A673 (cell line): Measurements from ENCODE around the gene DNAJC27. TPM values are rescaled to one million over a fixed set of nuclear protein-coding genes. Genes with fewer than 3 reads are reported as not detected.

Source experiments
- BruUV-seq: library from RNA; stranded (reverse); fragments of 400-500 nt; replicated peaks from 2 replicates; lab custom pipeline; 2021; lab: Mats Ljungman, UMichigan
- CTCF ChIA-PET: fragments of 300-600 bp; sonication (Branson Sonifier 250); formaldehyde crosslinking; loops from one replicate; lab custom pipeline; 2022; ENCODE audit warnings: antibody characterized with exemption; lab: Charles Lee
- POLR2A ChIA-PET: fragments of 300-600 bp; sonication (Branson Sonifier 250); formaldehyde crosslinking; loops from one replicate; lab custom pipeline; 2022; ENCODE audit warnings: antibody characterized with exemption; ENCODE audit not compliant: low non-redundant PET; lab: Charles Lee
- DNase-seq: peaks from one replicate; pipeline ENCODE4 v3.0.0-alpha.2; 2015; ENCODE audit warnings: low spot score
- H3K27ac ChIP-seq: fragments of 200-600 bp; sonication (generic); 2 replicates; pipeline ENCODE4 v1.5.1; 2016; ENCODE audit warnings: mixed run types, low read depth, mild to moderate bottlenecking, mixed read lengths, antibody characterized with exemption, low read length; ENCODE audit not compliant: poor library complexity, severe bottlenecking
- H3K27me3 ChIP-seq: fragments of 200-600 bp; sonication (generic); replicated peaks from 2 replicates; pipeline ENCODE4 v1.6.1; 2017; ENCODE audit warnings: mixed run types, low read depth, mild to moderate bottlenecking, mixed read lengths, antibody characterized with exemption, low read length; ENCODE audit not compliant: insufficient read depth, poor library complexity
- H3K36me3 ChIP-seq: fragments of 200-600 bp; sonication (generic); 2 replicates; pipeline ENCODE4 v1.6.1; 2016; ENCODE audit warnings: mixed run types, mild to moderate bottlenecking, mixed read lengths, antibody characterized with exemption, low read length; ENCODE audit not compliant: insufficient read depth, poor library complexity, severe bottlenecking
- H3K4me1 ChIP-seq: fragments of 200-600 bp; sonication (generic); 2 replicates; pipeline ENCODE4 v1.6.1; 2017; ENCODE audit warnings: mixed run types, mild to moderate bottlenecking, mixed read lengths, antibody characterized with exemption, low read length; ENCODE audit not compliant: insufficient read depth, poor library complexity, severe bottlenecking
- H3K4me3 ChIP-seq: fragments of 200-600 bp; sonication (generic); 2 replicates; pipeline ENCODE4 v1.5.1; 2016; ENCODE audit warnings: low read depth, mixed run types, mild to moderate bottlenecking, mixed read lengths, low read length; ENCODE audit not compliant: poor library complexity, severe bottlenecking
- H3K9me3 ChIP-seq: fragments of 200-600 bp; sonication (generic); 2 replicates; pipeline ENCODE4 v1.6.1; 2016; ENCODE audit warnings: mixed run types, low read depth, mild to moderate bottlenecking, mixed read lengths, antibody characterized with exemption, low read length; ENCODE audit not compliant: poor library complexity, severe bottlenecking
- EZH2 ChIP-seq: fragments of 200-600 bp; sonication (generic); IDR thresholded peaks from 2 replicates; pipeline ENCODE4 v1.6.1; 2017; ENCODE audit warnings: borderline replicate concordance, low read depth, mild to moderate bottlenecking, mixed read lengths, antibody characterized with exemption, low read length; ENCODE audit not compliant: poor library complexity, severe bottlenecking
- intact Hi-C: fragments of 100-400 bp; cut with micrococcal nuclease; formaldehyde crosslinking; loops from one replicate; pipeline ENCODE4 v1.10.0; 2022; ENCODE audit not compliant: unreplicated experiment
- total RNA-seq: library from RNA; stranded (reverse); gene quantifications from 2 replicates; pipeline ENCODE4 v1.2.3, GENCODE V29; 2021
- TF ChIP-seq, protein P1 (sequence below): fragments of 300-800, 200-600 bp; sonication (generic); conservative IDR thresholded peaks from 2 replicates; pipeline ENCODE4 v1.5.1; 2017; ENCODE audit warnings: low read depth, mild to moderate bottlenecking, antibody characterized with exemption, low read length, moderate library complexity, mixed read lengths

Gene DNAJC27
- total RNA-seq, 1 experiment from 2014 or later: 4.4 TPM

- CTCF ChIA-PET: interaction anchor here (0.6 kb wide), 1 partner anchor 149 kb away, joined by 5 read pairs; no protein-coding TSS in a partner anchor
- no TSS peak for BruUV-seq
- POLR2A ChIA-PET: no interaction called here
Measured at GRCh38 chr2:24948506-24948905, 23.2 kb downstream of the DNAJC27 start.

DNA sequence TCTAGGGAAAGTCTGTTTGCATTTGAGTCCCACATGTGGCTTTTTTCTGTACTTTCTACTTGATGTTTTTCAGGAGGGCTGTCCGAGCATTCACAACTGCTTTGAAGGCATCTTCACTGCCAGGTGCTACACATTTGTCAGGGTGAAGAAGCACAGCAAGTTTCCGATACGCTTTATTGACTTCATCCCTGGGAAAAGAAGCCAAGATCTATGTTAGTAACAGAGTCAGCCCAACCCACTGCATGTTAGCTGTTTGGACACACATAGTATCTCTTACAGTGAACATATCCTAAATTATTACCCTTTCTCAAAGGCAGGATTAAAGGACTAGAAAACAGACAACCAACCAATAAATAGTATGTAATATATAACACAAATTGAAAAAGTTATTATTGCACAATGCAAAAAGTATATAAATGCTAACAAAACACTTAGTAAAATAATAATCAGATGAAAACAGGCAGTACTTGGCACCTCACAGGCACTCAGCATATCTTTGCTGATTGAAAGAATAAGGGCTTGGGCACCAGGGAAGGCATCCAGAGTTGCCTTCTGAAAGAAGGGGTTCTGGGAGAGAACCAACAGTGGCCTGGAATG lies 24.1 kb downstream of the DNAJC27 start:
- DNase-seq: no peak
- Histone ChIP-seq H3K27me3 (no peaks in the 10 kb centered on the region), H3K36me3 (peaks cover 7% of the 10 kb centered on the region), H3K9me3 (no peaks in the 10 kb centered on the region), H3K27ac (no peak overlapping the region), H3K4me3 (no peak overlapping the region), H3K4me1 (no peaks in the 10 kb centered on the region)
- TF ChIP-seq, protein P1, sequence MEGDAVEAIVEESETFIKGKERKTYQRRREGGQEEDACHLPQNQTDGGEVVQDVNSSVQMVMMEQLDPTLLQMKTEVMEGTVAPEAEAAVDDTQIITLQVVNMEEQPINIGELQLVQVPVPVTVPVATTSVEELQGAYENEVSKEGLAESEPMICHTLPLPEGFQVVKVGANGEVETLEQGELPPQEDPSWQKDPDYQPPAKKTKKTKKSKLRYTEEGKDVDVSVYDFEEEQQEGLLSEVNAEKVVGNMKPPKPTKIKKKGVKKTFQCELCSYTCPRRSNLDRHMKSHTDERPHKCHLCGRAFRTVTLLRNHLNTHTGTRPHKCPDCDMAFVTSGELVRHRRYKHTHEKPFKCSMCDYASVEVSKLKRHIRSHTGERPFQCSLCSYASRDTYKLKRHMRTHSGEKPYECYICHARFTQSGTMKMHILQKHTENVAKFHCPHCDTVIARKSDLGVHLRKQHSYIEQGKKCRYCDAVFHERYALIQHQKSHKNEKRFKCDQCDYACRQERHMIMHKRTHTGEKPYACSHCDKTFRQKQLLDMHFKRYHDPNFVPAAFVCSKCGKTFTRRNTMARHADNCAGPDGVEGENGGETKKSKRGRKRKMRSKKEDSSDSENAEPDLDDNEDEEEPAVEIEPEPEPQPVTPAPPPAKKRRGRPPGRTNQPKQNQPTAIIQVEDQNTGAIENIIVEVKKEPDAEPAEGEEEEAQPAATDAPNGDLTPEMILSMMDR: no peak
- no peak for TF ChIP-seq EZH2
- intact Hi-C loops: no loop called here
- ChIA-PET POLR2A (no interaction called here), CTCF (no interaction called here)
- no TSS peak for BruUV-seq

More at GRCh38 chr2:24948506-24948905, 23.2 kb downstream of the DNAJC27 start:
- DNase-seq: no peak
- Histone ChIP-seq H3K27me3 (no peaks in the 10 kb centered on the region), H3K36me3 (peaks cover 7% of the 10 kb centered on the region), H3K27ac (no peak overlapping the region), H3K4me3 (no peak overlapping the region), H3K9me3 (no peaks in the 10 kb centered on the region), H3K4me1 (no peaks in the 10 kb centered on the region)
- no peak for TF ChIP-seq EZH2
- TF ChIP-seq, protein P1: no peak
- intact Hi-C loops: no loop called here

DNA sequence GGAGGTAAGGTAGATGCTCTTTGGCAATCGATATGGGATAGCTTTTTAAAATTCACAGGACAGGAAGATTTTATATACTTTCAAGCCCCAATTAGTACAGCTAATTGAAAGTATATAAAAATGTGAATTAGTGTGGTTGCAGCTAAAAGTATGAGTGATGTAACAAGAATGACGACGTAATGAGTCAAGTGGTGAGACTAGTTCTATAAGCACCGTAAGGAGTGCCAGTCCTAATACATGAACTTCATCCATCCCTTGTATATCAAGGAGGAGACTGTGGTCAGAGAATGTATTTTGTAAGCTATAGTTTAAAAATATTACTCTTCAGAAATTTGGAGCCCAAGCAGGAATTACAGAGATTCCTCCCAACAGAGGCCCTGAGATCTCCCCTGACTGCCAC lies 25.8 kb downstream of the DNAJC27 start:
- CTCF ChIA-PET: no interaction called here
- no peaks in the 10 kb centered on the region for H3K9me3 ChIP-seq
- no peaks in the 10 kb centered on the region for H3K27me3 ChIP-seq
- H3K4me1 ChIP-seq: no peaks in the 10 kb centered on the region
- no peak overlapping the region for H3K4me3 ChIP-seq
- BruUV-seq: no TSS peak
- no peak for TF ChIP-seq EZH2
- TF ChIP-seq, protein P1: no peak
- intact Hi-C loops: no loop called here
- H3K36me3 ChIP-seq: peaks cover 7% of the 10 kb centered on the region
- H3K27ac ChIP-seq: no peak overlapping the region
- no peak for DNase-seq
- POLR2A ChIA-PET: no interaction called here
